Transverse colon (tissue), 3 donors: Measurements from ENCODE around the gene ACER3.

Experiments used
- POLR2A ChIP-seq: fragments of 450-650 bp; IDR thresholded peaks from one replicate; pipeline ENCODE4 v1.6.1; 2016; ENCODE audit warnings: antibody characterized with exemption, mild to moderate bottlenecking, moderate library complexity
- POLR2AphosphoS5 ChIP-seq, 3 donors: sonication (generic); formaldehyde crosslinking; IDR thresholded peaks; one replicate each; pipeline ENCODE4 v1.6.1; 2016; ENCODE audit warnings: antibody characterized with exemption in 3 of 3

- TF ChIP-seq POLR2AphosphoS5 (IDR thresholded peaks at IDR 0.05) = no peak
- no peak for TF ChIP-seq POLR2A
Observed at GRCh38 chr11:77001613-77002012, 140.9 kb downstream of the ACER3 start.
